Measurements from ENCODE around the gene CAMK1D.
"Not testable (repeated sequence)": the region's sequence is repeated elsewhere in the genome, so short reads cannot be mapped to it uniquely, and the experiment has no call there.

The CAMK1D gene

GRCh38 chr10:12341526-12341925, 7.8 kb upstream of the CAMK1D start:
- no peak for DNase-seq

GRCh38 chr10:12344375-12345110, 4.8 kb upstream of the CAMK1D start:
- DNase-seq: no peak

DNA sequence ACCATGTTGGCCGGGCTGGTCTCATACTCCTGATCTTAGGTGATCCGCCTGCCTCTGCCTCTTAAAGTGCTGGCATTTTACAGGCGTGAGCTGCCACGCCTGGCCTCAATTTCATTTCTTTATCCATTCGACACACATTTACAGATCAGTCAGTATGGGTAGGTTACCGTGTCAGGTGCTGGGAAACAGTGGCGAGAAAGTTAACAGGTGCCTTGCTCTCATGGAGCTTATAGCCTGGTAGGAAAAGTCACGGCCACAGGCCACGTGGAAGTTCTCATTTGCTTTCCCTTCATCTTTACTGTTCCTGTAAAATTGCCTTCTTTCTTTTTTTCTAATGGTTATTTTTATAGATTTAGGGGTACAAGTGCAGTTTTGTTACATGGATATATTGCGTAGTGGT, 2.6 kb upstream of the CAMK1D start:
- DNase-seq: no peak

DNA sequence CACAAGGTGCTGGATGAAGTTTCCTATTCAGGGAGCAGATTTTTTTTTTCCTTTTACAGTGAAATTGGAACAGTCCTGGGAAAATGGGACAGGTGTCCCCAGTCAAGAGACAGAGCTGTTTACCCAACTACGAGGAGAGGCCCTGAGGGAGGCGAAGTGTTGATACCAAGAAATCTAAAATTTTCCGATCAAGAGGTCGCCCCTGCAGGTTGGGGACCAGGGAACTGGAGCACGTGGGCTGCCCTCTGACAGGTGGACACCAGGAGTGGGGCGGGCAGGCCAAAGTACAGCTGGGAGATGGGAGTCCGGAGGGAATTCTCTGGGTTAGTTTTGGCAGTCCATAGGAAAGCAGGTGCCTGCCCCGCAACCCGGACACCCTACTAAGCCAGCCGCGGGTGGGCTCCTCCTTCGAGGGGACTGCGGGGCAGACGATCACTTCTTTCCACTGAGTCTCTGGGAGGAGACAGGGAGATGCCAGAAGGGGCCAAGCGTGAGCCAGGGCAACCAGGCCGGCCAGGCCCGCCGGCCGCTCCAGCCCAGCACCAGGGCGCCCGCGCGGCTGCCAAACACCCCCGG, 965 bp upstream of the CAMK1D start:
- DNase-seq: no peak

DNA sequence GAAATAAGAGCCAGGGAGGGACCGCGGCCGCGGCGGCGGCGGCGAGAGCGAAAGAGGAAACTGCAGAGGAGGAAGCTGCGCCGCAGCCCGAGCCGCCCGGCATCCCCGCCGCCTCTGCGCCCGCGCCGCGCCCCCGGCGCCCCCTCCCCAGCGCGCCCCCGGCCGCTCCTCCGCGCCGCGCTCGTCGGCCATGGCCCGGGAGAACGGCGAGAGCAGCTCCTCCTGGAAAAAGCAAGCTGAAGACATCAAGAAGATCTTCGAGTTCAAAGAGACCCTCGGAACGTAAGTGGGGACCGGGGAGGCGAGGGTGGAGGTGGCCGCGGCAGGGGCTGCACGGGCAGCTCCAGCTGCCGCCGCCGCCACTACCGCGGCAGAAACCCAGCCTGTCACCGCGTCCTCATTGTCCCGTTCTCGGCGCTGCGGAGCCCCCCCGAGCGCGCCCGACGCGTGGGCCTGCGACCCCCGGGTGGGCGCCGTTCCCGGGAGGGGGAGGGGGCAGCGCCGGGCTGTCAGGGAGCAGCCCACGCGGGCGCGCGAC, 351 bp downstream of the CAMK1D start:
- DNase-seq: no peak

GRCh38 chr10:12350167-12350872, 973 bp downstream of the CAMK1D start:
- DNase-seq: peak; percentile 43 to 47

GRCh38 chr10:12350925-12351324, 1.6 kb downstream of the CAMK1D start:
- DNase-seq: peak in 1 of 2 experiments; percentile 13

DNA sequence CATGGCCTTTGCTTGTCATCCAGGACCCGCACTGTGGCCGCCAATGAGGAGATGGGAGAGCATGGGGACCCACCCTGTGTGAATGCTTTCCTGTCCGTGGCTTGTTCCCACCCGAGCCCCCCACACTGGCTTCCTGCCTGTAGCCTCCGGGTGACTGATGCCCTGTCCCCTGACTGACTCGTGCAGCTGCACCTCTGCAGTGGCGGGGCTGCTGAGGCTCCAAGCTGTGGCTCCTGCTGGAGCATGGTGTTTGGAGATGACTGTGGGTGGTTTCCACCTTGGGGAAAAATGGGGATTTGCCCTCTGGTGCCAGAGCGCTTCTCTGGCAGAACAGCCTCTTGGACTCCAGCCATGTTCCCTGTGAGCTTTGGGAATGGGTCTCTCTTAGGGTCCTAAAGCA, 2.1 kb downstream of the CAMK1D start:
- DNase-seq: peak; percentile 14 to 25

DNA sequence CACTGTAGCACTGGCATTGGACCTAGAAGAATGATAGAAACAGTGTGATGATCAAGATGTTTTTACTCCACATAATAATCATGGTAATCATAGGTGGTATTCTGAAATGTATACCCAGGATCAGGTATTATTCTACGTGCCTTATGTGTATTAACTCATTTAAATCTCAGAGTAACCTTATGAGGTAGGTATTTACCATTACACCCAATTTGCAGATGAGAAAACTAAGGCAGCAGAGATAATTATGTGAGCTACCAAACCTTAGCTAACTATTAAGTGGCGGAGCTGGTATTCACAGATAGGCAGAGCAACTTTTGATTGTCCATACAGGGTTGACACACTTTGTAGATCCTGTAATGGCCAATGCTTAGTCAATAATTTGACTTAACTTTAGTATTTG, 2.5 kb downstream of the CAMK1D start:
- DNase-seq: no peak

- DNase-seq: peak; percentile 6 to 34
Observed at GRCh38 chr10:12353399-12354242, 4.3 kb downstream of the CAMK1D start.

DNA sequence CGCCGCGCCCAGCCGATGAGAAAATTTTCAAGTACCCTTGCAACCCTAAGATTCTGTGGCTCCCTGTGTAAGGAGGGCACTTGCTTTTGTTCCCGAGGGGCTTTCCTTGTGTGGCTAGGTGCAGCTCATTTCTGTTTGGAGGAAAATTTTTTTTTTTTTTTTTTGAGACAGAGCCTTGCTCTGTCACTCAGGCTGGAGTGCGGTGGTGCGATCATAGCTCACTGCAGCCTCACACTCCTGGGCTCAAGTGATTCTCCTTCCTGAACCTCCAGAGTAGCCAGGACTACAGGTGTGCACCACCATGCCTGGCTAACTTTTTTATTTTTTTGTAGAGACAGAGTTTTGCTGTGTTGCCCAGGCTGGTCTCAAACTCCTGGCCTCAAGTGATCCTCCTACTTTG, 5.3 kb downstream of the CAMK1D start:
- not testable (repeated sequence) for DNase-seq

DNA sequence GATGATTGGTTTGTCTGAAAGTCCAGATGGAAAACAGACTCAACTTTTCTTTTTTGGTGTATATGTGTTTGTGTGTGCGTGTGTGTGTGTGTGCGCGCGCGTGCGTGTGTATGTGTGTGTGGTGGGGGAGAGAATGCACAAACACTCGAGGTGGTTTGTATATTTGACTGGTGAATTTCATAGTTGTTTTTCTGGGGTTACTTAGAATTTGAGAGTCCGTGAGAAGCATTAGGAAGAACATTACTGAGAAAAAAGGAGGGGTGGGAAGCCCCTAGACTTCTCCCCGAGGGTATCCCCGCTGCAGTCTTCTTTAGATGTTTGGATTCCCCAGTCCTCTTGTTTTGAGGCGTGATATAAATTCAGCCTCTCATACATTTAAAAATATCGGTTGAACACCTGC, 6.0 kb downstream of the CAMK1D start:
- DNase-seq: no peak

DNA sequence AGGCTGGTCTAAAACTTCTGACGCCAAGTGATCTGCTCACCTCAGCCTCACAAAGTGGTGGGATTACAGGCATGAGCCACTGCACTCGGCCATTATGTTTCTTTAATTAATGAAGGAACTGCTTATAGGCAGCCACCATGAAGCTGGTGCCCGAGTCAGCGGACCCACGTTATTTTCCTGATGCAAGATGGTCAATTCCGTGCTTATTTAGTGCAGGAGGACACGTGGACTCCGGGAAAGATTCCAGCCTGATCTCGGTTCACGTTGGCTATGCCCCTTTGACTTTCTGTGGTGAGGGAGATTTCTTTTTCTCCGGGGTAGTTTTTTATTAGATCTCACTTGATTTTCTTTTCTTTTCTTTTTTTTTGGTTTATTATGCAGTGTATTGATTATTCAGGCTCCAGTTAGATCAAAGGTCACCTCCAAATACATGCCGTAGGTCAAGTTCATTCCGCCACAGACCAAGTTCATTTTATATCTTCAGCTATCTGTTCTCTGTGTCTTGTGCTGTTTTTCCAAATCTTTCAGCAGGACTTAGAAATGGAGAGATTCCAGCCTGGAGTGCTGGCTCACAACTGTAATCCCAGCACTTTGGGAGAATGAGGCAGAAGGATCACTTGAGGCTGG, 8.3 kb downstream of the CAMK1D start:
- DNase-seq: no peak

GRCh38 chr10:12358863-12359564, 9.7 kb downstream of the CAMK1D start:
- DNase-seq: peak in 1 of 2 experiments; percentile 34

GRCh38 chr10:12360461-12360860, 11.1 kb downstream of the CAMK1D start:
- no peak for DNase-seq

GRCh38 chr10:12361115-12361514, 11.8 kb downstream of the CAMK1D start:
- not testable (repeated sequence) for DNase-seq

GRCh38 chr10:12364559-12364958, 15.2 kb downstream of the CAMK1D start:
- no peak for DNase-seq

- no peak for DNase-seq
Observed at GRCh38 chr10:12367272-12367671, 17.9 kb downstream of the CAMK1D start.

- no peak for DNase-seq
Observed at GRCh38 chr10:12369982-12370381, 20.6 kb downstream of the CAMK1D start.

DNA sequence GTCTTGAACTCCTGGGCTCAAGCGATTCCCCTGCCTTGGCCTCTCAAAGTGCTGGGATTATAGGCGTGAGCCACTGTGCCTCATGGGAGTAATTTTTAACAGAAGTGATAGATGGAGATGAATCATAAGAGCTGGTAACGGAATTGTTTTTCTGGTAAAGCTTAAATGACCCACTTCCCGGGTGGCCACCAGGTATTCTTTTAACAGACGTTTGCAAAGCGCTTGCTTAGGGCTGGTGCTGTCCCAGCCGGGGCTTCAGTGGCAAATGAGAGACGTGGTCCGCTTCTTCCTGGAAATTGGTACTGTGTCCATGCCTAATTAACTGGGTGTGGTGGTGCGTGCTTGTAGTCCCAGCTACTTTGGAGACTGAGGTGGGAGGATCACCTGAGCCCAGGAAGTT, 23.5 kb downstream of the CAMK1D start:
- DNase-seq: no peak

GRCh38 chr10:12375076-12375504, 25.7 kb downstream of the CAMK1D start:
- DNase-seq: no peak

GRCh38 chr10:12376211-12376610, 26.9 kb downstream of the CAMK1D start:
- DNase-seq: no peak

Data from activated CD4-positive, alpha-beta T cell treated with anti-CD3 and anti-CD28 coated beads, Interleukin-2, amount 50 U/mL, for 48 hours (primary cell).